K562 (cell line): ENCODE results near the gene SLC9A3. TPM values are rescaled to one million over a fixed set of nuclear protein-coding genes. Genes with fewer than 3 reads are reported as not detected.

Experiments
- ATAC-seq: fragments of 200-7000 bp; cut with Tn5 transposase; 3 replicates; pipeline ENCODE4 v1.9.1; 2020; ENCODE audit warnings: moderate library complexity
- Bru-seq: library from RNA; stranded (reverse); fragments of 400-500 nt; gene quantifications from one replicate; lab custom pipeline; 2021; lab: Mats Ljungman, UMichigan
- BruChase-seq, 2 experiments: library from RNA; stranded (reverse); fragments of 400-500 nt; gene quantifications; one replicate each; lab custom pipeline; 2021; lab: Mats Ljungman, UMichigan
- BruUV-seq: library from RNA; stranded (reverse); fragments of 400-500 nt; replicated peaks from 2 replicates; lab custom pipeline; 2021; lab: Mats Ljungman, UMichigan
- CTCF ChIA-PET: fragments of 300-600 bp; formaldehyde crosslinking; extraction: SDS; loops from one replicate; lab custom pipeline; 2021; ENCODE audit warnings: low intra/inter-chr PET ratio; lab: Yijun Ruan, JAX
- POLR2A ChIA-PET: fragments of 300-600, 350-650 bp; sonication (Branson Sonifier 250); formaldehyde crosslinking; extraction: SDS; loops from one replicate; lab custom pipeline; 2021; ENCODE audit warnings: antibody characterized with exemption, inconsistent platforms; lab: Yijun Ruan, JAX
- DNase-seq, 4 experiments: peaks; one replicate each; pipeline versions ENCODE4 v3.0.0 to v3.0.0-alpha.2; 2011 to 2018; ENCODE audit warnings: low spot score in 3 of 4, mixed read lengths in 3 of 4; ENCODE audit errors: extremely low read depth in 1 of 4
- FAIRE-seq: peaks from 2 replicates; lab custom pipeline; 2011; peaks lifted over from hg19 to GRCh38; lab: Jason Lieb, UNC
- H2AFZ ChIP-seq: 2 replicates; pipeline ENCODE4 v1.6.0; 2011; ENCODE audit warnings: low read depth, low read length, control low read depth, inconsistent platforms
- H3K27ac ChIP-seq: fragments of 200-600 bp; 3 replicates; pipeline ENCODE4 v1.8.0; 2011; ENCODE audit warnings: low read depth, mild to moderate bottlenecking, control low read depth, inconsistent platforms, low read length, moderate library complexity, mixed read lengths; ENCODE audit errors: extremely low read depth
- H3K27me3 ChIP-seq, 2 experiments: fragments of 300-600 bp in 1 of 2; 2 replicates in 1 of 2; 3 replicates in 1 of 2; pipeline versions ENCODE4 v1.6.0 to v1.8.0; 2011; ENCODE audit warnings: inconsistent platforms in 2 of 2, low read length in 2 of 2, mild to moderate bottlenecking in 1 of 2, mixed read lengths in 1 of 2, moderate library complexity in 1 of 2; ENCODE audit not compliant: control insufficient read depth in 2 of 2, insufficient read depth in 2 of 2
- H3K36me3 ChIP-seq: fragments of 300-600 bp; 3 replicates; pipeline ENCODE4 v1.8.0; 2011; ENCODE audit warnings: mild to moderate bottlenecking, low read length, inconsistent platforms; ENCODE audit not compliant: control insufficient read depth, insufficient read depth
- H3K4me1 ChIP-seq, 2 experiments: fragments of 200-600 bp in 1 of 2; replicated peaks in 1 of 2; 2 replicates in 1 of 2; 3 replicates in 1 of 2; pipeline versions ENCODE4 v1.5.1 to v1.8.0; 2011; ENCODE audit warnings: inconsistent platforms in 2 of 2, low read length in 2 of 2, mild to moderate bottlenecking in 1 of 2, mixed read lengths in 1 of 2, moderate library complexity in 1 of 2; ENCODE audit not compliant: control insufficient read depth in 2 of 2, insufficient read depth in 2 of 2
- H3K4me2 ChIP-seq: 2 replicates; pipeline ENCODE4 v1.6.1; 2011; ENCODE audit warnings: low read length, control low read depth, inconsistent platforms, mixed read lengths; ENCODE audit not compliant: insufficient read depth
- H3K4me3 ChIP-seq: fragments of 200-600 bp; sonication (generic), shearing (Covaris generic); 2 replicates; pipeline ENCODE4 v1.5.1; 2016; ENCODE audit warnings: control low read depth, inconsistent platforms
- H3K79me2 ChIP-seq: fragments of 200-600 bp; 3 replicates; pipeline ENCODE4 v1.8.0; 2011; ENCODE audit warnings: low read length, inconsistent platforms; ENCODE audit not compliant: control insufficient read depth, insufficient read depth
- H3K9ac ChIP-seq, 2 experiments: 2 replicates each; pipeline versions ENCODE4 v1.6.0 to v1.6.1; 2011; ENCODE audit warnings: low read depth in 2 of 2, low read length in 2 of 2, control low read depth in 1 of 2, inconsistent platforms in 1 of 2, mild to moderate bottlenecking in 1 of 2, mixed read lengths in 1 of 2; ENCODE audit not compliant: insufficient read depth in 1 of 2
- H3K9me1 ChIP-seq: one replicate; pipeline ENCODE4 v1.6.0; 2011; ENCODE audit warnings: inconsistent platforms, mild to moderate bottlenecking, low read length, moderate library complexity; ENCODE audit not compliant: control insufficient read depth, insufficient read depth
- H3K9me3 ChIP-seq: replicated peaks from 2 replicates; pipeline ENCODE4 v1.5.1; 2011; ENCODE audit warnings: low read depth, low read length, inconsistent platforms; ENCODE audit not compliant: control insufficient read depth, insufficient read depth
- H4K20me1 ChIP-seq: replicated peaks from 2 replicates; pipeline ENCODE4 v1.6.1; 2011; ENCODE audit warnings: low read length, inconsistent platforms, mixed read lengths; ENCODE audit not compliant: control insufficient read depth, insufficient read depth
- ETS2 ChIP-seq: IDR thresholded peaks from 2 replicates; pipeline ENCODE4 v1.6.1; 2016; ENCODE audit warnings: borderline replicate concordance, missing genetic modification characterization, mild to moderate bottlenecking, moderate library complexity, missing compliant biosample characterization; ENCODE audit not compliant: poor library complexity, severe bottlenecking
- HNRNPK ChIP-seq: fragments of 200-400 bp; formaldehyde crosslinking; IDR thresholded peaks from one replicate; pipeline ENCODE4 v1.6.1; 2018; ENCODE audit warnings: mild to moderate bottlenecking, low read depth, low read length; ENCODE audit not compliant: poor library complexity, severe bottlenecking
- MCM5 ChIP-seq: fragments of 450-650 bp; IDR thresholded peaks from 2 replicates; pipeline ENCODE4 v1.6.1; 2016; ENCODE audit warnings: low read depth
- MED1 ChIP-seq: sonication (generic); formaldehyde crosslinking; IDR thresholded peaks from 2 replicates; pipeline ENCODE4 v1.8.1; 2023; ENCODE audit warnings: missing genetic modification reagents, borderline replicate concordance
- OTX1 ChIP-seq: fragments of 450-650 bp; formaldehyde crosslinking; IDR thresholded peaks from 2 replicates; pipeline ENCODE4 v1.4.0; 2022; ENCODE audit warnings: mild to moderate bottlenecking
- PCBP1 ChIP-seq: fragments of 200-400 bp; formaldehyde crosslinking; IDR thresholded peaks from 2 replicates; pipeline ENCODE4 v1.6.1; 2018; ENCODE audit warnings: mild to moderate bottlenecking, low read depth, low read length; ENCODE audit not compliant: poor library complexity, severe bottlenecking
- POLR2A ChIP-seq: fragments of 450-650 bp; conservative IDR thresholded peaks from 2 replicates; pipeline ENCODE4 v1.6.1; 2016
- RAD21 ChIP-seq, 2 experiments: fragments of 250-450 bp in 1 of 2; fragments of 450-650 bp in 1 of 2; sonication (Bioruptor Pico) in 1 of 2; formaldehyde crosslinking in 1 of 2; IDR thresholded peaks in 1 of 2; conservative IDR thresholded peaks in 1 of 2; 2 replicates each; pipeline versions ENCODE4 v1.4.0 to v1.8.0; 2020 to 2022; ENCODE audit warnings: mild to moderate bottlenecking in 2 of 2, moderate library complexity in 1 of 2
- TBP ChIP-seq: optimal IDR thresholded peaks from 2 replicates; pipeline ENCODE3; 2011; ENCODE audit warnings: low read depth, low read length, improper control_type of control experiment
- TCF3 ChIP-seq: sonication (generic); formaldehyde crosslinking; IDR thresholded peaks from 2 replicates; pipeline ENCODE4 v1.4.0; 2020; ENCODE audit warnings: mild to moderate bottlenecking, missing genetic modification reagents
- WGBS: fragments of 100-300 bp; shearing (Covaris generic); methylation state at CpG from one replicate; pipeline ENCODE4 v1.1.6; 2016; ENCODE audit warnings: low coverage, mixed read lengths; ENCODE audit not compliant: insufficient coverage; ENCODE audit errors: missing lambda C conversion rate; 5-methylcytosine and 5-hydroxymethylcytosine counted together
- in situ Hi-C: fragments of 300-500 bp; cut with MboI; formaldehyde crosslinking; loops from 4 replicates; pipeline ENCODE4 v1.15.0; 2018; ENCODE audit warnings: inconsistent platforms, mixed read lengths
- intact Hi-C: fragments of 100-400 bp; cut with micrococcal nuclease; formaldehyde crosslinking; loops from 2 replicates; pipeline ENCODE4 v1.14.2; 2022
- long read RNA-seq, 3 experiments: library from polyadenylated mRNA in 2 of 3; library from RNA in 1 of 3; unstranded in 2 of 3; stranded (forward) in 1 of 3; transcript quantifications; one replicate each; pipeline ENCODE4 v2.0.0, GENCODE V29; 2019 to 2022
- polyA minus RNA-seq, 3 experiments: library from RNA; depleted of rRNA, polyadenylated mRNA; stranded (reverse); fragments of >200 nt; gene quantifications; 2 replicates each; pipeline ENCODE4 v1.2.3, GENCODE V29; 2011
- polyA plus RNA-seq, 8 experiments: library from polyadenylated mRNA; depleted of rRNA in 4 of 8; stranded (reverse) in 5 of 8; unstranded in 3 of 8; fragments of >200 nt; fragmentation: Nextera tagmentation in 2 of 8; fragmentation: Illumina TruSeq in 1 of 8; extraction: Ambion mirVana in 2 of 8; extraction: Trizol in 1 of 8; gene quantifications; 2 replicates each; pipeline versions ENCODE4 v1.2.1 to v1.2.3, GENCODE V29; 2011 to 2014; ENCODE audit warnings: inconsistent platforms in 1 of 8, missing spikeins in 1 of 8
- total RNA-seq, 7 experiments: library from RNA; depleted of rRNA in 6 of 7; stranded (reverse); fragments of >200 nt in 6 of 7; fragmentation: Illumina TruSeq in 2 of 7; extraction: Trizol in 2 of 7; gene quantifications; 2 replicates each; pipeline versions ENCODE4 v1.2.1 to v1.2.3, GENCODE V29; 2011 to 2021; ENCODE audit warnings: low replicate concordance in 1 of 7
- TF ChIP-seq, protein P1 (sequence below): fragments of 250-450 bp; sonication (Bioruptor Pico); IDR thresholded peaks from 2 replicates; pipeline ENCODE4 v1.4.0; 2020
- TF ChIP-seq, protein P2 (sequence below): fragments of 250-450 bp; sonication (Bioruptor Pico); IDR thresholded peaks from 2 replicates; pipeline ENCODE4 v1.8.0; 2022; ENCODE audit warnings: moderate library complexity, mild to moderate bottlenecking, inconsistent platforms

SLC9A3 gene
- 2.7 and 4.4 TPM in 2 replicates for total RNA-seq (2011; cell fraction: chromatin; rRNA removed; ENCODE audit: low replicate concordance)
- 4.6 and 5.5 TPM in 2 replicates for total RNA-seq (2011; cell fraction: nucleolus; rRNA removed)
- 3.2 and 4.1 TPM in 2 replicates for total RNA-seq (2011; cell fraction: nucleoplasm; rRNA removed)
- total RNA-seq (2014; rRNA removed) (4.7 and 6.7 TPM in 2 replicates), total RNA-seq (2014; rRNA removed; fragmentation: Illumina TruSeq; extraction: Trizol) (1.3 and 1.5 TPM in 2 replicates), total RNA-seq (2015; rRNA removed; fragmentation: Illumina TruSeq; extraction: Trizol) (2.1 and 2.9 TPM in 2 replicates), total RNA-seq (2021) (4.0 and 4.4 TPM in 2 replicates), polyA plus RNA-seq (2011; rRNA removed) (2.6 and 3.7 TPM in 2 replicates), polyA plus RNA-seq (2014; fragmentation: Illumina TruSeq; extraction: Trizol) (3.6 and 3.7 TPM in 2 replicates), polyA plus RNA-seq (2014; fragmentation: Nextera tagmentation; extraction: Ambion mirVana) (not detected), polyA plus RNA-seq (2014; rRNA removed) (5.8 and 7.3 TPM in 2 replicates), polyA minus RNA-seq (2011; rRNA and poly(A)+ RNA removed) (0.99 and 1.2 TPM in 2 replicates), Bru-seq, nascent RNA (percentile 27 among the genes with signal in this experiment), BruChase-seq, experiment 1, labeled RNA remaining after a 2-hour chase (percentile 19 among the genes with signal in this experiment), BruChase-seq, experiment 2, labeled RNA remaining after a 6-hour chase (percentile 22 among the genes with signal in this experiment)
- 3.0 and 6.6 TPM in 2 replicates for polyA plus RNA-seq (2011; cell fraction: cytosol; rRNA removed)
- 4.7 and 8.2 TPM in 2 replicates for polyA plus RNA-seq (2011; cell fraction: nucleus; rRNA removed)
- 3.0 and 3.6 TPM in 2 replicates for polyA plus RNA-seq (2012)
- polyA minus RNA-seq (2011; cell fraction: cytosol; rRNA and poly(A)+ RNA removed), result 0.82 and 2.1 TPM in 2 replicates
- 3.0 and 3.6 TPM in 2 replicates for polyA minus RNA-seq (2011; cell fraction: nucleus; rRNA and poly(A)+ RNA removed)
- long read RNA-seq, experiment 1, partial matches to known transcripts, result 0 of 1 reads
- long read RNA-seq, experiment 1, other reads (novel, unspliced or antisense), result 1 of 1 reads
- long read RNA-seq, experiment 2, partial matches to known transcripts, result 0 of 27 reads
- long read RNA-seq, experiment 2, other reads (novel, unspliced or antisense), result 27 of 27 reads
- long read RNA-seq, experiment 3, partial matches to known transcripts, result 0 of 16 reads
- long read RNA-seq, experiment 3, other reads (novel, unspliced or antisense), result 16 of 16 reads

DNA sequence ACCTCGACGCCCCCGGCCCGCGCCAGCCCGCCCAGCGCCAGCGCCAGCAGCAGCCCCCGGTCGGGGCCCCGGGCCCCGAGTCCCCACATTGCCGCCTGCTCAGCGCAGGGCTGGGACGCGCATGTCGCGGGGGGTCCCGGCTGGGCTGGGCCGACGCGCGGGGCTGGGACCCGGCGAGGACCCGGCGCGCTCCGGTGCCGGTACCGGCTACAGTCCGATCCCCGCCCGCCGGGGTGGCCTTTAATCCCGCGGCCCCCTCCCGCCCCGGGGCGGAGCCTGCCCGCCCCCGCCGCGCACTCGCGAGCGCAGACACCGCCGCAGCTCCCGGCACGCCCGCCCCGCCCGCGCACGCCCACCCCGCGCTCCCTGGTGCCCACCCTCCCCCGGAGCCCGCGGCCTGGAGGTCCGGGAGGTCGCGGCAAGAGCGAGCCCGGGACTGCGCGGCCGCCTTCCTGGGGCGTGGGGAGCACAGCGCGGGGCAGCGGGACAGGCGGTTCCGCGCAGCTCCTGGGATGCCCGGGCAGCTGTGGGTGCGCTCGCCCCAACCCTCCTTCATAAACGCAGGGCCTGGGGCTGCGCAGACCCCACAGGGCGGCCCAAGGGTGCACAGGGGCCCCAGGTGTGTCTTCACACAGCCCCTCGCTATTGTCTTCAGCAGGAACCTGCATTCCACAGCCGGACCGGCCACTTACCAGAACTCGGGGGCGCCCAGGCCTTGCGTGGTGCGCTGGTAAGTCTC is at the start of gene SLC9A3:
Gene SLC9A3 (minus strand): TSS at position 216 of the 739 bp plus-strand sequence.
- Histone ChIP-seq H2AFZ (no peak within 1 kb of the TSS), H3K9me1 (no peaks in the 10 kb centered on the region), H3K9me3 (no peaks in the 10 kb centered on the region), H3K4me1 (peaks cover 0 to 25% of the 10 kb centered on the region in 2 experiments; a peak in 3 of 5 replicates), H3K79me2 (no peaks in the 10 kb centered on the region), H3K9ac (no peak within 1 kb of the TSS), H3K4me3 (no peak within 1 kb of the TSS), H3K4me2 (no peak within 1 kb of the TSS), H3K36me3 (no peaks in the 10 kb centered on the region), H3K27ac (no peak within 1 kb of the TSS), H3K27me3 (peaks cover 36 to 81% of the 10 kb centered on the region in 2 experiments; a peak in 3 of 5 replicates), H4K20me1 (peaks cover 22% of the 10 kb centered on the region)
- WGBS, result 44% methylated on average over 29 of the region's 89 CpGs
- ChIA-PET CTCF (no interaction called here), POLR2A (interaction anchor here (0.6 to 2.3 kb wide), 2 partner anchors 14 to 96 kb away, joined by 3 to 10 read pairs; no protein-coding TSS in a partner anchor)
- TF ChIP-seq, protein P1, sequence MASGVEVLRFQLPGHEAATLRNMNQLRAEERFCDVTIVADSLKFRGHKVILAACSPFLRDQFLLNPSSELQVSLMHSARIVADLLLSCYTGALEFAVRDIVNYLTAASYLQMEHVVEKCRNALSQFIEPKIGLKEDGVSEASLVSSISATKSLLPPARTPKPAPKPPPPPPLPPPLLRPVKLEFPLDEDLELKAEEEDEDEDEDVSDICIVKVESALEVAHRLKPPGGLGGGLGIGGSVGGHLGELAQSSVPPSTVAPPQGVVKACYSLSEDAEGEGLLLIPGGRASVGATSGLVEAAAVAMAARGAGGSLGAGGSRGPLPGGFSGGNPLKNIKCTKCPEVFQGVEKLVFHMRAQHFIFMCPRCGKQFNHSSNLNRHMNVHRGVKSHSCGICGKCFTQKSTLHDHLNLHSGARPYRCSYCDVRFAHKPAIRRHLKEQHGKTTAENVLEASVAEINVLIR (CRISPR knock-in tag), result no peak
- TF ChIP-seq OTX1 (CRISPR knock-in tag) (no peak), ETS2 (no peak), TBP (no peak), TCF3 (CRISPR knock-in tag) (no peak), HNRNPK (no peak), RAD21 (CRISPR knock-in tag; conservative IDR thresholded peaks at IDR 0.05 in 1 of 2, IDR thresholded peaks at IDR 0.05 in 1 of 2) (no peak), PCBP1 (no peak), MCM5 (no peak), POLR2A (no peak), MED1 (no peak)
- TF ChIP-seq, protein P2, sequence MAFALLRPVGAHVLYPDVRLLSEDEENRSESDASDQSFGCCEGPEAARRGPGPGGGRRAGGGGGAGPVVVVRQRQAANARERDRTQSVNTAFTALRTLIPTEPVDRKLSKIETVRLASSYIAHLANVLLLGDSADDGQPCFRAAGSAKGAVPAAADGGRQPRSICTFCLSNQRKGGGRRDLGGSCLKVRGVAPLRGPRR (CRISPR knock-in tag), result no peak
- in situ Hi-C loops, result no loop called here
- intact Hi-C loops, result no loop called here
- BruUV-seq, result no TSS peak
- DNase-seq (no peak), FAIRE-seq (no peak), ATAC-seq (no peak)
